H1 (cell line): ENCODE measurements around the gene GPRIN3. TPM values are rescaled to one million over a fixed set of nuclear protein-coding genes. Genes with fewer than 3 reads are reported as not detected.

Experiments used
- CTCF ChIA-PET: fragments of 300-600 bp; sonication (Branson Sonifier 250); formaldehyde crosslinking; loops from one replicate; lab custom pipeline; 2021; ENCODE audit not compliant: partially characterized antibody; lab: Charles Lee
- POLR2A ChIA-PET: fragments of 300-600 bp; sonication (Branson Sonifier 250); formaldehyde crosslinking; loops from one replicate; lab custom pipeline; 2021; ENCODE audit warnings: inconsistent platforms; ENCODE audit not compliant: partially characterized antibody; lab: Charles Lee
- DNase-seq, 2 experiments: peaks; one replicate each; pipeline versions ENCODE4 v3.0.0 to v3.0.0-alpha.2; 2010 to 2022; ENCODE audit warnings: low spot score in 2 of 2, low read depth in 1 of 2, mixed read lengths in 1 of 2
- FAIRE-seq: peaks from 2 replicates; lab custom pipeline; 2011; peaks lifted over from hg19 to GRCh38; lab: Jason Lieb, UNC
- H2AFZ ChIP-seq: 2 replicates; pipeline ENCODE4 v1.8.1; 2012; ENCODE audit warnings: low read length, inconsistent platforms
- H2AK5ac ChIP-seq: 2 replicates; pipeline ENCODE4 v1.6.1; 2013; ENCODE audit warnings: low read depth, low read length
- H2BK120ac ChIP-seq: replicated peaks from 2 replicates; pipeline ENCODE3; 2013; ENCODE audit warnings: low read depth, low read length, inconsistent platforms
- H2BK12ac ChIP-seq: 2 replicates; pipeline ENCODE4 v1.6.1; 2013; ENCODE audit warnings: low read depth, low read length
- H2BK15ac ChIP-seq: 2 replicates; pipeline ENCODE4 v1.6.1; 2013; ENCODE audit warnings: low read length
- H2BK20ac ChIP-seq: 2 replicates; pipeline ENCODE4 v1.6.1; 2013; ENCODE audit warnings: low read length
- H2BK5ac ChIP-seq: 2 replicates; pipeline ENCODE4 v1.6.1; 2013; ENCODE audit warnings: low read depth, low read length
- H3K14ac ChIP-seq: 2 replicates; pipeline ENCODE4 v1.6.1; 2013; ENCODE audit warnings: inconsistent platforms; ENCODE audit not compliant: insufficient read length
- H3K18ac ChIP-seq: 2 replicates; pipeline ENCODE4 v1.6.1; 2013; ENCODE audit warnings: low read length; ENCODE audit errors: extremely low read depth
- H3K23ac ChIP-seq: 2 replicates; pipeline ENCODE4 v1.6.1; 2013; ENCODE audit warnings: inconsistent platforms; ENCODE audit not compliant: insufficient read length
- H3K23me2 ChIP-seq: 2 replicates; pipeline ENCODE4 v1.6.1; 2013; ENCODE audit warnings: low read depth, low read length
- H3K27ac ChIP-seq: 2 replicates; pipeline ENCODE4 v1.6.1; 2011; ENCODE audit warnings: low read depth, low read length, inconsistent platforms
- H3K27me3 ChIP-seq, 4 experiments: replicated peaks in 1 of 4; 1 replicate in 1 of 4; 2 replicates in 3 of 4; pipeline versions ENCODE4 v1.6.1 to v1.8.1; 2011 to 2013; ENCODE audit warnings: low read length in 3 of 4, mild to moderate bottlenecking in 3 of 4, inconsistent platforms in 2 of 4, mixed read lengths in 2 of 4, moderate library complexity in 1 of 4; ENCODE audit not compliant: control insufficient read depth in 3 of 4, insufficient read depth in 3 of 4; ENCODE audit errors: extremely low read depth in 1 of 4
- H3K36me3 ChIP-seq, 4 experiments: 2 replicates each; pipeline versions ENCODE4 v1.6.1 to v1.8.1; 2011 to 2013; ENCODE audit warnings: mild to moderate bottlenecking in 4 of 4, low read length in 3 of 4, moderate library complexity in 2 of 4, control low read depth in 1 of 4, inconsistent platforms in 1 of 4; ENCODE audit not compliant: insufficient read depth in 4 of 4, control insufficient read depth in 2 of 4
- H3K4ac ChIP-seq: replicated peaks from 2 replicates; pipeline ENCODE3; 2013; ENCODE audit warnings: low read length, low read depth, mixed read lengths, inconsistent platforms; ENCODE audit not compliant: insufficient read length
- H3K4me1 ChIP-seq, 4 experiments: replicated peaks in 1 of 4; 1 replicate in 1 of 4; 2 replicates in 3 of 4; pipeline versions ENCODE4 v1.6.1 to v1.8.1; 2011 to 2013; ENCODE audit warnings: low read length in 3 of 4, inconsistent platforms in 2 of 4, mixed read lengths in 1 of 4; ENCODE audit not compliant: insufficient read depth in 4 of 4, control insufficient read depth in 3 of 4
- H3K4me2 ChIP-seq, 2 experiments: 2 replicates each; pipeline versions ENCODE4 v1.6.1 to v1.8.1; 2011 to 2013; ENCODE audit warnings: low read depth in 2 of 2, low read length in 2 of 2, control low read depth in 1 of 2, inconsistent platforms in 1 of 2, mild to moderate bottlenecking in 1 of 2; ENCODE audit not compliant: insufficient read depth in 1 of 2
- H3K4me3 ChIP-seq, 4 experiments: fragments of 200-600, 300-600 bp in 1 of 4; sonication (generic), shearing (Covaris generic), sonication (Bioruptor Twin) in 1 of 4; 2 replicates each; pipeline versions ENCODE4 v1.5.1 to v1.8.1; 2011 to 2016; ENCODE audit warnings: low read length in 4 of 4, low read depth in 3 of 4, control low read depth in 2 of 4, inconsistent platforms in 2 of 4, mild to moderate bottlenecking in 2 of 4, mixed read lengths in 1 of 4, moderate library complexity in 1 of 4; ENCODE audit not compliant: insufficient read depth in 2 of 4; ENCODE audit errors: extremely low read depth in 1 of 4
- H3K56ac ChIP-seq: replicated peaks from 2 replicates; pipeline ENCODE3; 2013; ENCODE audit warnings: low read depth, mild to moderate bottlenecking, mixed read lengths, low read length, inconsistent platforms; ENCODE audit not compliant: insufficient read length
- H3K79me1 ChIP-seq: 2 replicates; pipeline ENCODE4 v1.6.1; 2013; ENCODE audit warnings: low read depth, low read length, control low read depth
- H3K79me2 ChIP-seq, 2 experiments: 2 replicates each; pipeline versions ENCODE4 v1.6.1 to v1.8.1; 2012 to 2013; ENCODE audit warnings: low read length in 2 of 2, mild to moderate bottlenecking in 2 of 2, inconsistent platforms in 1 of 2; ENCODE audit not compliant: insufficient read depth in 2 of 2, control insufficient read depth in 1 of 2
- H3K9ac ChIP-seq, 4 experiments: replicated peaks in 1 of 4; 1 replicate in 1 of 4; 2 replicates in 3 of 4; pipeline versions ENCODE4 v1.6.1 to v1.8.1; 2011 to 2013; ENCODE audit warnings: low read depth in 3 of 4, low read length in 3 of 4, control low read depth in 2 of 4, mild to moderate bottlenecking in 2 of 4, moderate library complexity in 2 of 4, inconsistent platforms in 1 of 4; ENCODE audit errors: extremely low read depth in 1 of 4
- H3K9me3 ChIP-seq, 2 experiments: 2 replicates each; pipeline versions ENCODE4 v1.6.1 to v1.8.1; 2012 to 2013; ENCODE audit warnings: mild to moderate bottlenecking in 2 of 2, moderate library complexity in 2 of 2, control low read depth in 1 of 2, inconsistent platforms in 1 of 2, low read depth in 1 of 2, low read length in 1 of 2, mixed read lengths in 1 of 2; ENCODE audit not compliant: insufficient read depth in 2 of 2
- H4K20me1 ChIP-seq, 2 experiments: replicated peaks in 1 of 2; 2 replicates each; pipeline versions ENCODE3 to v1.8.1; 2011 to 2013; ENCODE audit warnings: inconsistent platforms in 2 of 2, low read length in 2 of 2, mild to moderate bottlenecking in 1 of 2; ENCODE audit not compliant: insufficient read depth in 2 of 2, control insufficient read depth in 1 of 2
- H4K5ac ChIP-seq: 2 replicates; pipeline ENCODE4 v1.6.1; 2013; ENCODE audit warnings: low read length, low read depth, mixed read lengths, inconsistent platforms; ENCODE audit not compliant: insufficient read length
- H4K8ac ChIP-seq: 2 replicates; pipeline ENCODE4 v1.8.0; 2013; ENCODE audit warnings: mild to moderate bottlenecking, moderate library complexity, low read length, inconsistent platforms; ENCODE audit not compliant: insufficient read depth; ENCODE audit errors: extremely low read depth
- H4K91ac ChIP-seq: replicated peaks from 2 replicates; pipeline ENCODE3; 2013; ENCODE audit warnings: low read length, mixed read lengths, inconsistent platforms; ENCODE audit not compliant: insufficient read length
- ATF2 ChIP-seq: IDR thresholded peaks from 2 replicates; pipeline ENCODE4 v1.6.1; 2012; ENCODE audit warnings: low read length, inconsistent platforms
- CEBPB ChIP-seq: IDR thresholded peaks from 2 replicates; pipeline ENCODE4 v1.6.1; 2012; ENCODE audit warnings: low read depth, low read length
- CHD1 ChIP-seq: IDR thresholded peaks from 2 replicates; pipeline ENCODE4 v1.6.1; 2012; ENCODE audit warnings: low read depth, low read length, improper control_type of control experiment
- CREB1 ChIP-seq: IDR thresholded peaks from 2 replicates; pipeline ENCODE4 v1.6.1; 2012; ENCODE audit warnings: inconsistent platforms
- GABPA ChIP-seq: IDR thresholded peaks from 2 replicates; pipeline ENCODE4 v1.6.1; 2011; ENCODE audit warnings: mild to moderate bottlenecking, low read length, moderate library complexity, borderline replicate concordance; ENCODE audit not compliant: insufficient read depth
- HDAC6 ChIP-seq: IDR thresholded peaks from one replicate; pipeline ENCODE4 v1.7.1; 2012; ENCODE audit warnings: low read depth, mild to moderate bottlenecking, inconsistent platforms, low read length, moderate library complexity
- JUND ChIP-seq: IDR thresholded peaks from 2 replicates; pipeline ENCODE4 v1.6.1; 2011; ENCODE audit warnings: mild to moderate bottlenecking, improper control_type of control experiment, low read length
- MAFK ChIP-seq: IDR thresholded peaks from 2 replicates; pipeline ENCODE4 v1.6.1; 2012; ENCODE audit warnings: low read depth, mild to moderate bottlenecking, improper control_type of control experiment, low read length
- NANOG ChIP-seq: IDR thresholded peaks from 2 replicates; pipeline ENCODE4 v1.6.1; 2011; ENCODE audit warnings: low read length, low read depth, mild to moderate bottlenecking, inconsistent platforms; ENCODE audit not compliant: insufficient read depth, poor library complexity, severe bottlenecking
- RNF2 ChIP-seq: fragments of 200-900, 300-1000 bp; sonication (generic); IDR thresholded peaks from 2 replicates; pipeline ENCODE4 v1.7.1; 2016; ENCODE audit warnings: borderline replicate concordance, low read depth, mild to moderate bottlenecking, antibody characterized with exemption, low read length; ENCODE audit not compliant: poor library complexity, severe bottlenecking; ENCODE audit errors: missing control alignments
- USF2 ChIP-seq: IDR thresholded peaks from 2 replicates; pipeline ENCODE4 v1.6.1; 2011; ENCODE audit warnings: low read length, improper control_type of control experiment
- WGBS, 2 experiments: shearing (Covaris generic) in 1 of 2; methylation state at CpG; one replicate each; pipeline versions ENCODE4 v1.1.6 to v1.1.7; 2013 to 2015; ENCODE audit warnings: low lambda C conversion rate in 2 of 2, mixed read lengths in 2 of 2, inconsistent platforms in 1 of 2, low coverage in 1 of 2, missing lambda C conversion rate in 1 of 2; ENCODE audit not compliant: insufficient replicate concordance in 2 of 2, insufficient coverage in 1 of 2, insufficient read length in 1 of 2; ENCODE audit errors: extremely low coverage in 1 of 2, missing lambda C conversion rate in 1 of 2; 5-methylcytosine and 5-hydroxymethylcytosine counted together
- polyA plus RNA-seq, 7 experiments: library from polyadenylated mRNA; depleted of rRNA in 3 of 7; stranded (reverse) in 5 of 7; unstranded in 2 of 7; fragments of >200 nt in 5 of 7; fragments of 200-250 nt in 2 of 7; gene quantifications; 1 replicate in 5 of 7; 2 replicates in 1 of 7; 4 replicates in 1 of 7; pipeline versions ENCODE4 v1.2.1 to v1.2.3, GENCODE V29; 2011 to 2013; ENCODE audit warnings: missing spikeins in 2 of 7, mixed read lengths in 2 of 7
- total RNA-seq: library from RNA; stranded (reverse); fragmentation: NEBNext Ultra II Directional; extraction: Animal tissue kit (Norgen Biotek cat#: 25700); gene quantifications from 2 replicates; pipeline ENCODE4 v1.2.1, GENCODE V29; 2021

The GPRIN3 gene
- total and polyA plus RNA-seq, 2 of the 8 experiments (the other 6 are each of a cell fraction or from before 2014, with no cell fraction given) = 0.17 to 1.4 TPM

- Histone ChIP-seq H2BK5ac (no peak overlapping the region), H3K23me2 (no peaks in the 10 kb centered on the region), H3K79me2 (no peaks in the 10 kb centered on the region), H3K79me1 (no peaks in the 10 kb centered on the region), H3K23ac (no peak overlapping the region), H3K9me3 (no peaks in the 10 kb centered on the region; a peak in 2 of 4 replicates), H3K27ac (no peak overlapping the region), H2BK15ac (no peak overlapping the region), H2BK12ac (no peak overlapping the region), H3K4me2 (no peak overlapping the region), H4K8ac (no peak overlapping the region), H3K4me3 (no peak overlapping the region), H3K36me3 (no peaks in the 10 kb centered on the region), H3K56ac (no peak overlapping the region), H2AK5ac (no peak overlapping the region), H3K4ac (no peak overlapping the region), H2BK20ac (no peak overlapping the region), H4K91ac (no peak overlapping the region), H3K14ac (no peak overlapping the region), H4K20me1 (no peaks in the 10 kb centered on the region), H4K5ac (no peak overlapping the region), H3K4me1 (no peaks in the 10 kb centered on the region), H3K27me3 (no peaks in the 10 kb centered on the region), H3K9ac (no peak overlapping the region), H3K18ac (no peak overlapping the region), H2BK120ac (no peak overlapping the region), H2AFZ (no peak overlapping the region)
- ChIA-PET CTCF (no interaction called here), POLR2A (no interaction called here)
- DNase-seq (no peak), FAIRE-seq (no peak)
- WGBS, 2 experiments = 91% methylated on average over 5 of the region's 5 CpGs; no CpG with 5 or more reads in 1 of the 2 experiments
- TF ChIP-seq GABPA (no peak), RNF2 (no peak), USF2 (no peak), HDAC6 (no peak), ATF2 (no peak), CHD1 (no peak), MAFK (no peak), NANOG (no peak), CREB1 (no peak), CEBPB (no peak), JUND (no peak)
These were observed 33.9 kb downstream of the GPRIN3 start for GRCh38 chr4:89273741-89274141.
